COLO668 (cell line): ENCODE measurements around the gene GARNL3.
A peak's percentile ranks its signal among the peaks of the same experiment; 100 is the strongest.

Source experiments
- DNase-seq: peaks from one replicate; lab custom pipeline; 2025; ENCODE audit not compliant: unreplicated experiment; lab: John Stamatoyannopoulos, UW

Gene GARNL3, protein sequence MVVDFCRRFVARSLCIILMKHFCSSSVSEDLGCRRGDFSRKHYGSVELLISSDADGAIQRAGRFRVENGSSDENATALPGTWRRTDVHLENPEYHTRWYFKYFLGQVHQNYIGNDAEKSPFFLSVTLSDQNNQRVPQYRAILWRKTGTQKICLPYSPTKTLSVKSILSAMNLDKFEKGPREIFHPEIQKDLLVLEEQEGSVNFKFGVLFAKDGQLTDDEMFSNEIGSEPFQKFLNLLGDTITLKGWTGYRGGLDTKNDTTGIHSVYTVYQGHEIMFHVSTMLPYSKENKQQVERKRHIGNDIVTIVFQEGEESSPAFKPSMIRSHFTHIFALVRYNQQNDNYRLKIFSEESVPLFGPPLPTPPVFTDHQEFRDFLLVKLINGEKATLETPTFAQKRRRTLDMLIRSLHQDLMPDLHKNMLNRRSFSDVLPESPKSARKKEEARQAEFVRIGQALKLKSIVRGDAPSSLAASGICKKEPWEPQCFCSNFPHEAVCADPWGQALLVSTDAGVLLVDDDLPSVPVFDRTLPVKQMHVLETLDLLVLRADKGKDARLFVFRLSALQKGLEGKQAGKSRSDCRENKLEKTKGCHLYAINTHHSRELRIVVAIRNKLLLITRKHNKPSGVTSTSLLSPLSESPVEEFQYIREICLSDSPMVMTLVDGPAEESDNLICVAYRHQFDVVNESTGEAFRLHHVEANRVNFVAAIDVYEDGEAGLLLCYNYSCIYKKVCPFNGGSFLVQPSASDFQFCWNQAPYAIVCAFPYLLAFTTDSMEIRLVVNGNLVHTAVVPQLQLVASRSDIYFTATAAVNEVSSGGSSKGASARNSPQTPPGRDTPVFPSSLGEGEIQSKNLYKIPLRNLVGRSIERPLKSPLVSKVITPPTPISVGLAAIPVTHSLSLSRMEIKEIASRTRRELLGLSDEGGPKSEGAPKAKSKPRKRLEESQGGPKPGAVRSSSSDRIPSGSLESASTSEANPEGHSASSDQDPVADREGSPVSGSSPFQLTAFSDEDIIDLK

DNA sequence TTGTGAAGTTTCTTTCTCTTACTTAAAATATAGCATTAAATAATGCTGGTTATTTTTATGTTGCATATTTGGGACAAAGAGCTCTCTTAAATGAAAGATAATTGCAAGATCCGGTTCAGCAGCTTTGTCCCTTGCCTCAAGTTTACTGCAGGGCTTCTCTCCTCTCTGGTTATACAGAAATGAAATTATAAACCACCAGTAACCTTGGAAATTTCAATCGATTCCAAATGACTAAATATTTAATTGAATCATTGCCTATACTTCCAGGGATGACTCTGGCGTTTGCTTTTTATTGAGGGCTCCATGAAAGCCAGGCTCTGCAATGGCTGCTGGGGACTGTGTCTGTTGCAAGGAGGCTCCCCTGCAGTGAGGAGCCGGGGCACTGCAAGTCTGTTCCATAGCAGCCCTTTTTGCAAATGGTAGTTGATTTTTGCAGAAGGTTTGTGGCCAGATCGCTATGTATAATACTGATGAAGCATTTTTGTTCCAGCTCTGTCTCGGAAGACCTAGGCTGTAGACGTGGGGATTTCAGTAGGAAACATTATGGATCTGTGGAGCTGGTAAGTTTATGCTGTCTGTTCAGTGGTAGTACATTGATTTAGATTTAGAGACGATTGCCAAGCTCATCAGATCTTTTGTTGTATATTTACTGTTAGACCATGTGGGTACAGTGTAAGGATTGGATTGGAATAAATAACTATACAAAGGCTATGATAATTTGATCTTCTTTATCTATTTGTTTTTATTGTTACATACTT lies at the start of gene GARNL3:
Gene GARNL3 (plus strand): TSS at position 313 of the 758 bp plus-strand sequence. CDS start 104 bp downstream, at position 417.
- no peak for DNase-seq

DNA sequence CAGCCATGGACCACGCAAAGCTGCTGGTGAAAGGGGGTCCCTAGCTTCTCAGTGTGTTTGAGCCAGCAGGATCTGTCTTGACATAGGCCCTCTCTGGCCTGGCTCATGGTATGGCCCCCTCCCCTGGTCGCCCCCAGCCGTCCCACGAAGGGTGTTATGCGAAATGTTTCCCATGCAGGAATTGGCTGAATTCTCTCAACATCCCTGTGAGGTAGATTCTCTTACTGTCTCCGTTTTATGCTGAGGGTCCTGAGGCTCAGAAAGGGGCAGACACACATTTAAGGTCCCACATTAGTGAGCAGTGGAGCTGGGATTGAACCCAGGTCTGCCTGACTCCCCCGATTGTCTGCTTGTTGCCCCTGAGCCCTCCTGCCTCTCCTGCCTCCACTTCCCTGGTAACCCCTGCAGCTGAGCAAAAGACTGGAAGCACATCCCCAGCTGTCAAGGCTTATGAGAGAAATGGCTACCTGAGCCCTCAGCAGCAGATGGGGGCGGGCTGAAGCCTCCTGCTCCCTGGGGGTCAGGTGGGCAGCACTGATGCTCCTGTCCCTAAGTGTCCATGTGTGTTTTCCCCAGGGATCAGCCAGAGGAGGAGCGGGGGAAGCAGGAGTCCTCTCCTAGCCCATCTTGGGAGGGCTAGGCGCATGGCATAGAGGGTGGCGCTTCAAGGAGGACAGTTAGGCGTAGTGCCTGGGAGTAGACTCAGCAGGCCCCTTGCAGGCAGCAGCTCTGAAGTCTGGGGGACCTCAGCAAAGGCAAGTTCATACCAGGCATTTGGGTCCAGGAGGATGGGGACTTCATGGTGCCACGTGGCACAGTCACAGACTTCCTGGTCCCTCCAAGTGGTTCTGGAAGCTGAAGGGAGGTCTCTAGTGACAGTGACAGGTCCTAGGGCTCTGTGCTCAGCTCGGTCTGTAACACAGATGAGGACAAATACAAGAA lies 49.0 kb upstream of the GARNL3 start:
- DNase-seq, result no peak

DNA sequence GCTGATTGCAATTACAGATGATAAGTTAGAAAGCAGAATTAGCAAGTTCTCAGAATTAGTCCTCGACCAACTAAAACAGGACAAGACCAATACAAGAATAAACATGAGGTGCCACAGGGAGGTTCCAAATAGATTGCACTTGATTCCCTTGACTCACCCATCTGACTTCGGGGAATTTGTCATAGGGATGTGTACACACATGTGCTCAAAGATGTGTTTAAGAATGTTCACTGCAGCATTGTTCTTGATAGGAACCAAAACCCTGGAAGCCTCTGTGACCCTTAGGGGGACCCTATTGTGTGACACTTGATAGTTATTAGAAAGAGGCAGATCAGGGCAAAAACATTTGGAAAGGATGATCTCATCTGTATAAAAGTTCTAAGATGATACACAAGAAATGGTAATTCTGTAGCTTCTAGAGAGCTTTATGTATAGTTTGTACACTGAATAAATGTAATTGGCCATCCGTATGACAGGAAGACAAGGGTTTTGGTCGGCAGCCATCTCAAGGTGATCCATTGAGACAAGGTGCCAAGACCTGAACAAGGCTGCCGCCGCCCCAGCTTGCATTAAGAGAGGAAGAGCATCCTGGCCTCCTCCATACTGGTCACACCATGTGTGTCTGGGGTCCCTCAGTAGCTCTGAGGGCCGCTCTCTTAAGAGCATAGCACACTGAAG lies 48.2 kb upstream of the GARNL3 start:
- DNase-seq, result no peak

DNA sequence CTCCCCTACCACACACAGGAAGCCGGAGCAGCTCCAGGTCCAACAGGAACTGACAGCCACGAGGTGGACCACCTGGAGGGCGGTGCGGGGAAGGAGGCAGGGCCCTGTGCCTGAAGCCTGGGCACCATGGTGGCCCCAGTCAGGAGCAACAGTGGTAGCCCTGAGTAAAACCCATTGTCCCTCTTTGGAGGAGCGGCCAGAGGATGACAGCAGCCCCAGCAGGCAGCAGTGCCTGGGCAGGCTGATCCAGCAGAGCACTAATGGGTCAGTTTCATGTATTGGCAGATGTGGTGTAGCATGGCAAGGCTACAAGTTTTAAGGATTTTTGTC lies 47.7 kb upstream of the GARNL3 start:
- DNase-seq, result no peak

DNA sequence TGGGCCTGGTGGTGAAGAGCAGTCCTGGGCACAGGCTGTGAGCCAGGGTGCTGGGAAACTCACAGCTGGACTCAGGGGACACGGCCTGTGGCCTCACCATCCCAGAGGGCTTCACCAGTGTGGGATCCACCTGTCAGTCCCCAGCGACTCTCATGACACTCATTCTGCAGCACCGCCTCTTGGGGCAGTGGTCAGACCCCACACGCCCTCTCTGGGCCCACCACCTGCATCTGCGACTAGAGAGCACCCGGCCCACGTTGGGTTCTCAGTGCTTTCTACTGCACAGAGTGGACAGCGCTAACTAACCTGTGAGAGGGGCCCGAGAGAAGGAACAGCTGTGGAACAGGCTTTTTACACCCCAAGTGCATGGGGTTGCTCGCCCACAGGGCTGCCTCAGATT lies 45.8 kb upstream of the GARNL3 start:
- no peak for DNase-seq

DNA sequence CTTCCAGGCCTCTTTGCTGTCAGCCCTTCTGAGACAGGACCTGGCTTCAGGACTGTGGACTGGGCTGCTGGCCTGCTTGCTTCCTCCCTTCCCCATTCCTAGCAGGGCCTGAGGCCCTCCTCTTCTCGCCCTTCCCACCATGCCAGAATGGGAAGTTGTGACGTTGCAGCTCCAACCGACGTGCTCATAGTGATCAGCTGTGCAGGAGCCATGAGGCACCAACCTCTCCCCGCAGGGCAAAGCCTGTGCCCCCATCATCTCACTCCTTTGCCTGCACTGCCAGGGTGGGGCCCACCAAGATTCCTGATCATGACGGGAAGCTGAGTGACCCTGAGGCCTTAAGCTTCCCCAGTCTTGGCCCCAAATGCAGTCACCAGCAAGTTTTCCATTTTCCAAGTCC lies 45.1 kb upstream of the GARNL3 start:
- DNase-seq, result no peak

DNA sequence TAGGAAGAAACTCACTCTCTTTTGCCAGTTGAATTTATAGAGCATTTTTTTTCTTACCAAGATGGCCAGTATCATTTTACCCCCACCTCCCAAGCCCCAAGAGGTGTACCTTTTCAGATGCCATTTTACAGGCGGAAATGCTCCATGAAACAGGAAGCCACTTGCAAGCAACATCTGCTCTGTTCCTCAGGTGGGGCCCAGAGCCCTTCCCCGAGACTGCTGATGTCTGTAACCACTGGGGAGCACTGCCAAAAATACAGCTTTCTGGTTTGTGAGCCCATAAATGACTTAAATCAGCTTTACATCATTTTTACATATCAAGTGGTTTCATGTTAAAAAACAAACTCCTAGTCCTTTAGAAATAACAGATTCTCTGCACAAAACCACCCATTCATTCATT lies 42.9 kb upstream of the GARNL3 start:
- no peak for DNase-seq

DNA sequence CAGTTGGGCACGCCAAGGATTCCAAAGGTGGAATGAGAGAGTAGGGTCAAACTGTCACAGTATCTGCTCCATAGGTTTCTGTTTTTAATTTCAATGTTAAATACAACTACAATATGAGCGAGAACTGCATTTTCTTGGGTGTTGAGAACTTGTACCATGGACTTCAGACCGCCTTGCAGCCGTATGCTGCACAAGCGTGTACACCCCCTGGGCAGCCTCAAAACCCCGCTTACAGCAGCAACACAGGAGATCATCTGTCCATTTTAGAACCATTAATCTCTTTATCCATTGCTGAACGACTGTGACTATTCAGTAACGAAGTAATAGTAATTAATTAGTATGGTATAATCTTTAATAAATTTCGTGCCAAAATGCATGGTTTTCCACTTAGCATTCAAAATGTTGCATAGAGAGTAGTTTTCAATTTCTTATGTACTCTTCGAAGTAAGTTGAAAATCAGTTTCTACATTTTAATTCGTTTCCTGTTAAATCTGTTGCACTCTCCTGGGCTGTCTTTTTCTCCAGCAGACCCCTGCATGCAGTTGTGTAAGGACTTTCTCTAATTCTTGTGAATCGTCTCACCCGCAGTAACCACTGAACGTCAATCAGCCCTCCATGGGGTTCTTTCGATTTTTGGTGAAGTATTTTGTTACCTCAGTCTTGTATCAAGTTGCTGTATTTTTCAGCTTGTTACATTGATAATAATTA lies 42.0 kb upstream of the GARNL3 start:
- DNase-seq, result no peak

DNA sequence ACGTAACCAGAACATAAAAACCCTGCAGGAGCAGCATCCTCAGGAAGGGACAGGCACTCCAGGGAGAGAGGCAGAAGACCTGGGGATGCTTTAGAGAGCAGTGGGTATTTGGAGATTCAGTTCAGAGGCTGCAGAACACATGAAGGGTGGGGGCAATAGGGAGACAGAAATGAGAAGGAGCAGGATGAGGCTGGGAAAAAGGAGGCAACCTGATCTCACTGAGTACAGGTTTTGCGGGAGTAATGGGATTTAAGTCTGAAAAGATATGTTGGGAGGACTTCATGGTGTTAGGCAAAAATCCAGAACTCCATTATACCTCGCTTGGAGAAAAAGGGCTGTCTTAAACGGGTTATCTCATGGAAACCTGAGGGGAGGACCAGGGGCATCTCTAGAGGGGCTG lies 41.3 kb upstream of the GARNL3 start:
- no peak for DNase-seq

DNA sequence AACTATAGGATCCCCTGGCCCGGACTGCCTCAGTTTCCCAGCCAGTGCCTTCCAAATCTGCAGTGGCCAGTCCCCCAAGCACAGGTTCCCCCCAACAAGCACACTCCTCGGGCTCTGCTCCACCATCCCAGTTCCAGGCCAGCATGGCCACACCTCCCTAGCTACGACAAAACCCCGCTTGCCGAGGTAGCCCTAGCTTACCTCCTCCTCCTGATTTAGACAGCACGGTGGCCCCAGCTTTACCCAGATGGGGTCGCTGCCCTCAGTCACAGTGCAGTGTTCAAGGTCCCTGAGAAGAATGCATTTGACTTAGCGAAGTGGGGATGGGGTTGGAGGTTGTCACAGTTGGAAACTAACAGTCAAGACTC lies 40.8 kb upstream of the GARNL3 start:
- peak; percentile 43 for DNase-seq

DNA sequence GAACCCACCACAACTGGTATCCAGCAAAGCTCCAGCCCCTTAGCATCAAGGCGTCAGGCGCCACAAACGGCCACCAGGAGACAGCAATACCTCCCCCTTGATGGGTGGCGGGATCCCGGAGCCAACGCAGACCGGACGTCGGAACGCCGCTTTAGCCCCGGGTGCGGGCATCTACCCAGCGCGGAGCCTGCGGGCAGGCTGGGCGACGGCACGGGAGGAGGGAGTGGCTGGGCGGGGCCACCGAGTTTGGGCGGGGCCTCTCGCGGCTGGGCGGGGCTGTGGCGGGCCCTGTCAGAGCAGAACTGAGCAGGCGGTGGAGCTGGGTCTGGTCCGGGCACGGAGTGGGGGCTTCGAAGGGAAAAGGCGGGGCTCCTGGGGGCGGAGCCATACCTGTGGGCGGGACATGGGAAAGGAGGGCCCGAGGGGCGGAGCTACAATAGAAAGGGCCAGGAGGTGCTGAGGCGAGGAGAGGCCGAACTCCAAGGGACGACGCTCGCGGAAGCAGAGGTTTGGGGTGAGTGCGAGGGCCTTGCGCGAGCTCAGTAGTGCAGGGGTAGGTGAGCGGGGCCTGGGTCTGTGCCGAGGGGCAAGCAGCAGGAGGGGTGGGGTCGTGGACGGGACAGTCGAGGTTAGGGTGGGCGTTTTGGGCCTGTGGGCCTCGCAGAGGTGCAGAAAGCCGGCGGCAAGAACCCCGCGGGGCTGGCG lies 40.2 kb upstream of the GARNL3 start:
- DNase-seq, result peak; percentile 85

DNA sequence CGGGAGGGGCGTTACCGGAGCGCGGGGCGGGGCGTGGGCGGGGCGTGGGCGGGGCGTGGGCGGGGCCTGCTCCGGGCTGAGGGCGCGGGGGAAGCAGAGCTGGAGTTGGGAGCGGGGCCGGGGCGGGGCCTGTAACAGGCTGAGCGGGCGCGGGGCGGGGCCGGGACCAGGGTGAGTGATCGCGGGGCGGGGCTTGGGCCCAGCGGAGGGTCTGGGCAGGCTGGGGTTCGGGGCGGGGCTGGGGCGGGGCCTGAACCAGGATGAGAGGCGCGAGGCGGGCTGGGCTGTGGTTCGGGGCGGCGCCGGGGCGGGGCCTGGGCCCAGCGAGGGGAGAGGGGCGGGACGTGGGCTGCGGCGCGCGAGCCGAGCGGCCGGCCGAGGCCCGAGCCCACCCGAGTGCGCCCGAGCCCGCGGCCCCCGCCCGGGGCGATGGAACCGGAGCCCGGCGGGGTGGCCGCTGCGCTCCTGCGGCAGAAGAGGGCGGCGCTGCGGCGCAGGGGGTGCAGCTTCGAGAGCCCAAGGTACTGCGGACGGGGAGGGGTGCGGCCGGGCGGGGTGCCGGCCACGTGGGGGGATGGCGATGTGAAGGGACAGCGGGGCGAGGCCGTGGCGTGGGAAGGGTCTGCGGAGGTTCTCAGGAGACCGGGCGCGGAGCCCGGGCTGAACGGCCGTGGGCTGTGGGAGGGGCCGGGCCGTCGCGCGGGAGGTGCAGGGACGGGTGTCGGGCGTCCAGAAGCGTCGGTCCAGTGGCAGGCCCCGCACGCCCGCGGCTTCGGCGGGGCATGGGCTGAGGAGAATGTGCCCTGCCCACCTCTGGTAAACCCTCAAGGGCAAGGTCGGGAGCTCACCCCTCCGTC lies 39.5 kb upstream of the GARNL3 start:
- peak; percentile 97 for DNase-seq

DNA sequence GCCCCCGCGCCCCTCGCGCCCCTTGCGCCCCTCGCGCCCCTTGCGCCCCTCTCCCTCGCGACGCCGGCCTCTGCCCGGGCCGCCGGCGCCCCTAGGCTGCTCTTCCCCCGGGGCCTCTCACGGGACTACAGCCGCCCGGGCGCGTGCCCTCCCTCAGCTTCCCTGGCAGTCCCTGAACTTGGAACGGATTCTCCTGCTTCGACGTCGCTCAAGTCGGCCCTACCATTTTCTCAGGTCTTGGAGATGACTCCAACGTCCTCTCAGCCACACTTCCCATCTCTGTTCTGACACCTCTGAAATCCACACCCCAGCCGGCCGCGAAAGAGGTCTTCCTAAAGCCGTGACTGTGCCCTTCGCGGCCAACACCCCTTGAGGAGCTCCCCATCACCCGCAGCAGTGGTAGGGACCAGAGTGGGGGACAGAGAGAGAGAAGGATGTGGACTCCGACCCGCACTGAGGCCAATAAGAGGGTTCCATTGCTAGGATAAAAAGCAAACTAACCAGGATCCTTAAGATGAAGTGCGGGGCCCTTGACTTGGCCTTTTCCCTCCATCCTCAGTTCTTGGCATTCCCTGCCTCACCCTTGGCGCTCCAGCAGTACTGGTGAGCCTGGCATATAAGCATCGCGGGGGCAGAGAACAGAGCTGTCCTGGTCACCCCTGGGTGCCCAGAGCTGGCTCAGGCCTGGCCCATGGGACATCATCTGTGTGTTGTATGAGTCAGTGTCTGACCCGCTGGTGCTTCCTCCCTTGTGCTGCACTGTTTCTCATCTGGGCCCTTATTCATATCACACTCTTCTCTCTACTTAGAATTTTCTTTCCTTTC lies 38.6 kb upstream of the GARNL3 start:
- peak; percentile 57 for DNase-seq

DNA sequence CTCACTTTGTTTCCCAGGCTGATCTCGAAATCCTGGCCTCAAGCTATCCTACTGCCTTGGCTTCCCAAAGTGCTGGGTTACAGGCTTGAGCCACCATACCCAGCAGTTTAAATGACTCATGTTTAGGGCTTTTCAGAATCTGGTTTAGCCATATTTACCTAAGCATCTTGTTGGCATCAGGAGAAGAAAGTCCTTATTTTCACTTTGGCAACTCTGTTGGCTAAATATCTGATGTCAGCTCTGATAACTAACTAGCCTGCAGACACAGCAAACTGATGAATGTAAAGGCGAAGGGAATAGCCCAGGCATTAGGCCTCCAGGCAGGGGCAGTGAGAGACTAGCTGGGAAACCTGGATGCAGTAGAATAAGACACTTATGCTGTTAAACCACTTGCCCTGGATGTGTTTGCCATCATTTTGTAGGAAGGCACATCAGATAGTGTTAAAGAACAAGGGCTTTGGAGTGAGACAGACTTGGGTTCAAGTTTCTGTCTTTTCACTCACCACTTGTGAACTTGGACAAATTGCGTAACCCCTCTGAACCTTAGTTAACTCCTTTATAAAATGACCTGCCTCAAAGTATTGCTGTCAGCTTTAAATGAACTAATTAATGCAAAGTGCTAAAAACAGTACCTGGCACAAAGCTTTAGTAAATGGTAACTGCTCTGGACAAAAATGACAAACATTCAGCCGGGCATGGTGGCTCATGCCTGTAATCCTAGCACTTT lies 34.7 kb upstream of the GARNL3 start:
- no peak for DNase-seq

DNA sequence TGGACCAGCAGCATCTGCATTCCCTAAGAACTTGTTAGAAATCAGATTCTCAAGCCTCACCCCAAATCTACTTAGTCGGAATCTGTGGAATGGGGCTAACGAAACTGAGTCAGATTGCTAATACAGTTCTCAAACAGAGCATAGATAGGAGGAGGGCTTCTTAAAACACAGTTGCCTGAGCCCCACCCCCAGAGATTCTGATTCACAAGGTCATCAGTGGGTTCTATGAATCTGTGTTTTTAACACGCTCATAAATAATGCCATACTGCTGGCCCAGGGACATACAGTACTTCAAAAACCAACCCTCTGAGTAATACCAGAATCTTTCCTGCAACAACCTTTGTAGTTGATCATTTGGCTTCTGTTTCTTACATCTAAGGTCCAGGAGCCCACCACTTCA lies 32.9 kb upstream of the GARNL3 start:
- DNase-seq, result no peak
